Prostate gland (tissue), 2 donors: ENCODE results near the gene TAL2. TPM values are rescaled to one million over a fixed set of nuclear protein-coding genes. Genes with fewer than 3 reads are reported as not detected.

Experiments used
- DNase-seq: peaks from one replicate; pipeline ENCODE4 v3.0.0-alpha.2; 2019; ENCODE audit warnings: low spot score
- H3K27ac ChIP-seq, 2 donors: fragments of 200-600 bp; sonication (generic); 2 replicates each; pipeline ENCODE4 v1.5.1; 2017 to 2019
- H3K27me3 ChIP-seq: fragments of 200-600 bp; sonication (generic); replicated peaks from 2 replicates; pipeline ENCODE4 v1.5.1; 2019; ENCODE audit not compliant: insufficient read depth
- H3K36me3 ChIP-seq, 2 donors: fragments of 200-600 bp; sonication (generic); 1 replicate in 1 of 2; 2 replicates in 1 of 2; pipeline versions ENCODE4 v1.5.1 to v1.8.1; 2017 to 2019
- H3K4me1 ChIP-seq: fragments of 200-600 bp; sonication (generic); replicated peaks from 2 replicates; pipeline ENCODE4 v1.5.1; 2019
- H3K4me3 ChIP-seq, 2 donors: fragments of 200-600 bp; sonication (generic); 2 replicates each; pipeline ENCODE4 v1.5.1; 2017 to 2019
- H3K9me3 ChIP-seq: fragments of 200-600 bp; sonication (generic); 2 replicates; pipeline ENCODE4 v1.5.1; 2017
- CTCF ChIP-seq, 4 experiments: fragments of 200-600 bp in 2 of 4; fragments of 450-650 bp in 2 of 4; sonication (generic) in 2 of 4; IDR thresholded peaks; 1 replicate in 3 of 4; 2 replicates in 1 of 4; pipeline ENCODE4 v1.5.1; 2016 to 2019; ENCODE audit warnings: antibody characterized with exemption in 4 of 4, mild to moderate bottlenecking in 2 of 4, moderate library complexity in 2 of 4
- POLR2A ChIP-seq: fragments of 450-650 bp; IDR thresholded peaks from one replicate; pipeline ENCODE4 v1.6.1; 2016; ENCODE audit warnings: antibody characterized with exemption, mild to moderate bottlenecking
- POLR2AphosphoS5 ChIP-seq: sonication (generic); formaldehyde crosslinking; IDR thresholded peaks from one replicate; pipeline ENCODE4 v1.6.1; 2017; ENCODE audit warnings: antibody characterized with exemption
- WGBS: methylation state at CpG from one replicate; pipeline ENCODE4 v1.1.5; 2018; 5-methylcytosine and 5-hydroxymethylcytosine counted together
- intact Hi-C: fragments of 100-400 bp; cut with DNase I; formaldehyde crosslinking; loops from one replicate; pipeline ENCODE4 v1.14.2; 2022
- total RNA-seq, 2 donors: library from RNA; depleted of rRNA; stranded (reverse); fragments of >200 nt; gene quantifications; one replicate each; pipeline ENCODE4 v1.1.0, GENCODE V29; 2016

TAL2 gene
- total RNA-seq, 2 donors from 2014 or later = not detected

- H3K27ac ChIP-seq = no peak overlapping the region
- WGBS = 62% methylated on average over 12 of the region's 12 CpGs
- intact Hi-C loops = no loop called here
Measured at GRCh38 chr9:105647595-105648349, 14.5 kb upstream of the TAL2 start.

GRCh38 chr9:105651806-105652205, 10.5 kb upstream of the TAL2 start:
- no peak for DNase-seq
- Histone ChIP-seq H3K27ac (no peak overlapping the region), H3K4me1 (no peaks in the 10 kb centered on the region), H3K4me3 (no peak overlapping the region), H3K9me3 (no peaks in the 10 kb centered on the region), H3K27me3 (no peaks in the 10 kb centered on the region), H3K36me3 (no peaks in the 10 kb centered on the region)
- WGBS = 80% methylated on average over 4 of the region's 4 CpGs
- TF ChIP-seq POLR2A = no peak
- no peak for TF ChIP-seq CTCF (IDR thresholded peaks at IDR 0.05)
- TF ChIP-seq POLR2AphosphoS5 = no peak
- intact Hi-C loops = loop anchor here (10.0 kb wide), 1 partner anchor 63 kb away; no protein-coding TSS in a partner anchor

More at GRCh38 chr9:105647595-105648349, 14.5 kb upstream of the TAL2 start:
- no peak overlapping the region for H3K4me3 ChIP-seq
- no peaks in the 10 kb centered on the region for H3K9me3 ChIP-seq
- TF ChIP-seq CTCF (IDR thresholded peaks at IDR 0.05) (no peak), POLR2A (no peak), POLR2AphosphoS5 (no peak)
- H3K4me1 ChIP-seq = no peaks in the 10 kb centered on the region
- H3K36me3 ChIP-seq = no peaks in the 10 kb centered on the region
- no peak for DNase-seq
- no peaks in the 10 kb centered on the region for H3K27me3 ChIP-seq

- H3K4me1 ChIP-seq = no peaks in the 10 kb centered on the region
- TF ChIP-seq CTCF (IDR thresholded peaks at IDR 0.05) (peak in 1 of 4 experiments; percentile 18), POLR2AphosphoS5 (no peak)
- H3K27ac ChIP-seq = no peak overlapping the region
- 1% methylated on average over 74 of the region's 75 CpGs for WGBS
- intact Hi-C loops = loop anchor here (10.0 kb wide), 1 partner anchor 58 kb away; no protein-coding TSS in a partner anchor
- no peaks in the 10 kb centered on the region for H3K36me3 ChIP-seq
- H3K4me3 ChIP-seq = peak overlapping the region; percentile 36 to 42
- no peaks in the 10 kb centered on the region for H3K27me3 ChIP-seq
- no peaks in the 10 kb centered on the region for H3K9me3 ChIP-seq
- DNase-seq = peak; percentile 9
Measured at GRCh38 chr9:105656131-105656921, 5.9 kb upstream of the TAL2 start.

- no peaks in the 10 kb centered on the region for H3K27me3 ChIP-seq
- no peaks in the 10 kb centered on the region for H3K4me1 ChIP-seq
- TF ChIP-seq CTCF (IDR thresholded peaks at IDR 0.05) = no peak
- TF ChIP-seq POLR2A = no peak
- TF ChIP-seq POLR2AphosphoS5 = no peak
- no peaks in the 10 kb centered on the region for H3K36me3 ChIP-seq
- H3K4me3 ChIP-seq = no peak overlapping the region
- 76% methylated on average over 2 of the region's 2 CpGs for WGBS
- H3K27ac ChIP-seq = no peak overlapping the region
- no peaks in the 10 kb centered on the region for H3K9me3 ChIP-seq
- DNase-seq = no peak
- intact Hi-C loops = loop anchor here (10.0 kb wide), 1 partner anchor 56 kb away; no protein-coding TSS in a partner anchor
Measured at GRCh38 chr9:105658351-105658750, 3.9 kb upstream of the TAL2 start.
